ENCODE results near the gene NUDT14. TPM values are rescaled to one million over a fixed set of nuclear protein-coding genes. Genes with fewer than 3 reads are reported as not detected.

NUDT14 gene
- total RNA-seq, 3 donors from 2014 or later, result 5.2 to 7.0 (median 5.7) TPM

DNA sequence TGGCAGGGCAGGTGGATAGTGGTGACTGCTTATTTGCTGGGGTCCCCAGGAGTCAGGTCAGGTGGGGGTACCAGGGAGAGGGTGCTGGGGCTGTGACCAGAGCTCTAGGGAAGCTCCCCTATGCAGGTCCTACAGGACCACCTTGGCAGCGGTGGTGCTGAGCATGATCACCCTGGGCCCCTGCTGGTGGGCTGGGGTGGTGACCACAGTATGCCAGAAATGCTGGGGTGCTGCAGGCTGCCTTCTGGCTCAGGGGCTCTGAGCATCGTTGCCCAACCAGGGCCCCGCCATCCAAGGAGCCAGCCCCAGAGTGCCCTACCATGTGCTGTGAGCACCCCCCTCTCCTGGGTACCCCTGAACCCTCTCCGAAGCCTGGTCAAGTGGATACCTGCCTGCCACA lies 17.5 kb upstream of the NUDT14 start:
- no peak for DNase-seq
- H3K4me1 Mint-ChIP-seq (ENCODE audit: low read depth), result peaks cover 24% of the 10 kb centered on the region
- ATAC-seq, result no peak
- no peaks in the 10 kb centered on the region for H3K36me3 Mint-ChIP-seq (ENCODE audit: insufficient read depth)
- H3K4me3 Mint-ChIP-seq, result no peak overlapping the region
- peaks cover 49% of the 10 kb centered on the region for H3K27me3 Mint-ChIP-seq (ENCODE audit: low read depth)
- H3K9me3 Mint-ChIP-seq, result no peaks in the 10 kb centered on the region

DNA sequence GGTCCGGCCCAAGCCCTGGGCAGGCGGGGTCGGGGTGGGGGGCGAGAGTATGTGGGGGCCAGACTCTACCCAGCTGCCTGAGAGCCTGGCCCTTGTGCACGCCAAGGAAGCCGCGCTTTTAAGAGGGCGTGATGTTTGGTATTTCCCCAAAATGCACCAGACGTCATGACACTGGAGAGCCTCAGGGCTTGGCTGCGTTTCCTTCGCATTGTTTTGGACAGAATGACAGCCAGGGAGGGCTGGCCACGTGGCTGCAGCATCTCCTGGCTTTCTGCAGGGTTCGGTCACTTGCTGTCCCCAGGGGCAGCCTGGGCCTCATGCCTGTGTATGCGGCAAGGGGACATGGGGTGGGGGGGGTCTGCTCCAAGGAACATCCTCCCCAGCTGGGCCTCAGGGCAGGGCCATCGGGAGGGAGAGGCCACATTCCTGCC lies 16.1 kb upstream of the NUDT14 start:
- H3K27me3 Mint-ChIP-seq (ENCODE audit: low read depth), result peaks cover 51% of the 10 kb centered on the region
- H3K36me3 Mint-ChIP-seq (ENCODE audit: insufficient read depth), result no peaks in the 10 kb centered on the region
- DNase-seq (no peak), ATAC-seq (peak in 1 of 2 donors; percentile 20)
- no peak overlapping the region for H3K4me3 Mint-ChIP-seq
- H3K4me1 Mint-ChIP-seq (ENCODE audit: low read depth), result peaks cover 27% of the 10 kb centered on the region
- H3K9me3 Mint-ChIP-seq, result no peaks in the 10 kb centered on the region

DNA sequence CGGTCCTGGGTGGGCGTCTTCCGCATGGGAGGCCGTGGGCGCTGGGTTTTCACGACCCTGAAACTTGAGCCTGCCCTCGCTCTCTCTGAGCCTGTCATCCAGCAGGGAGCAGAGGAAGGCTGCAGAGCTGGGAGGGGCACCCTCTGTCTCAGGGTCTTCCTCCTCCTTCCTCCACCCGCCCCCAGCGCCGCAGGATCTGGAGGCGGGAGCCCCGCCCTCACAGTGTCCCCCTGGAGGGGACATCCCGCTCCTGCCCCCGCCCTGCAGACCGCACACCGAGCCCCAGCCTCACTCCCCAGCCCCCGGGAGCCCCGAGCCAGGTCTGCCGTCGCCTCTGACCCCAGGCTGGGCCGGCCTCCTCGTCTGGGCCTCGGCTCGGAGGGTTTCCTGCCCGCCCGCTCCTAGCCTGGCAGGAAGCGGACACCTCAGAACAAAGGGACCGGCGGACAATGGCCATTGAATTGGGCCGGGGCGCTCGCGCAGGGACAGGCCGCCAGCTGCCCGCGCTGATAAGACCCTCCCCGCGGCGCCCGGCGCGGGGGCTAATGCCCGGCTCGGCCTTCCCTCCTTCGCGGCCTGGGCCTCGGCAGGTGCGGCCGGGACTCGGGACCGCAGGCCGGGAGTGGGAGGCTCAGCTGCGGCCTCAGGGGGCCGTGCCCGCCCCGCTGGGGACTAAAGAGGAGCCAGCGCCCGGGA lies 15.3 kb upstream of the NUDT14 start:
- Mint-ChIP-seq H3K4me1 (ENCODE audit: low read depth) (peaks cover 22% of the 10 kb centered on the region), H3K4me3 (no peak overlapping the region), H3K36me3 (ENCODE audit: insufficient read depth) (no peaks in the 10 kb centered on the region), H3K9me3 (no peaks in the 10 kb centered on the region), H3K27me3 (ENCODE audit: low read depth) (peaks cover 49% of the 10 kb centered on the region)
- ATAC-seq (no peak), DNase-seq (no peak)

DNA sequence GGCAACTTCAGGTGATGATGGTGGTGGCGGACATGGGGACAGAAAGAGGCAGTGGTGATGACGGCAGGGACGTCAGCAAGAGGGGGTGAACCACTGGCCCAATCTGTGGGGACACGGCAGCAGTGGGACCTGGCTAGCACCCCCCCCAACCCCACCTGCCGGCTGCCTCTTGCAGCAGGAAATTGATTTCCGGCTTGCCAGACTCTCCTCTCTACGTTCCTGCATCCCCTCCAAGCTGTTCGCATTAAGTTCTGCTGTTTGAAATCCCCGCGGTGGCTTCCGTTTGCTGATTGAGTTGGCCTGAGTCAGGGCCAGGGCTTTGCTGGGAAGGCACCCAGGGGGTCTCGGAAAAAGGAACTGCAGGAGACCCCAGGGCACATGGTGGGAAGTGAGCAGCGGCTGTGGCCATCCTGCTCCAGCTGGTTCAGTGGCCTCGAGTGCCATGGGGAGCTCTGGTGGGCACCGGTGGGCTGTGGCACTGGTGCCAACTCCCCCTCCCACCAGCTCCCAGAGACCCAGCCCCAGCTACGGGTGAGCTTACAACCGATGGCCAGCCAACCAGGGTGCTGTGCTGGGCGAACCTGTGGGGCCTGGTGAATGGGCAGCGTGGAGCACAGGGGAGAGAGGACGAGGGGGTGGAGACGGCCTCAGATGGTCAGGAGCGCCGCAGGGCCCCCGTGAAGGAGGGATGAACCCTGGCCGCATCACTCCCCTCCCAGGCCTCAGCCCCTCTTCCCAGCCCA lies 14.6 kb upstream of the NUDT14 start:
- H3K4me3 Mint-ChIP-seq, result no peak overlapping the region
- H3K4me1 Mint-ChIP-seq (ENCODE audit: low read depth), result peaks cover 22% of the 10 kb centered on the region
- H3K36me3 Mint-ChIP-seq (ENCODE audit: insufficient read depth), result no peaks in the 10 kb centered on the region
- peaks cover 49% of the 10 kb centered on the region for H3K27me3 Mint-ChIP-seq (ENCODE audit: low read depth)
- ATAC-seq, result no peak
- H3K9me3 Mint-ChIP-seq, result no peaks in the 10 kb centered on the region
- DNase-seq, result no peak

DNA sequence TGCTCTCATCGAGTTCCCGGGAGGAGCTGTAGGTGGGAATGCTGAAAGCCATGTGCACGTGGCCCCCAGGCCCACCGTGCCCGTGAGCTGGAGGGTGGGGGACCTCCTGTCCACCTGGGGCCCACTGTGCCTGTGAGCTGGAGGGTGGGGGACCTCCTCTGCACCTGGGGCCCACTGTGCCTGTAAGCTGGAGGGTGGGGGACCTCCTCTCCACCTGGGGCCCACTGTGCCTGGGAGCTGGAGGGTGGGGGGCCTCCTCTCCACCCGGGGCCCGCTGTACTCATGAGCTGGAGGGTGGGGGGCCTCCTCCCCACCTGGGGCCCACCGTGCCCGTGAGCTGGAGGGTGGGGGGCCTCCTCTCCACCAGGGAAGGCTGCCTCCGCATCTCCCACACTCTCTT lies 13.9 kb upstream of the NUDT14 start:
- Mint-ChIP-seq H3K9me3 (no peaks in the 10 kb centered on the region), H3K4me1 (ENCODE audit: low read depth) (peaks cover 22% of the 10 kb centered on the region), H3K36me3 (ENCODE audit: insufficient read depth) (no peaks in the 10 kb centered on the region), H3K27me3 (ENCODE audit: low read depth) (peaks cover 42% of the 10 kb centered on the region), H3K4me3 (no peak overlapping the region)
- DNase-seq (no peak), ATAC-seq (no peak)

DNA sequence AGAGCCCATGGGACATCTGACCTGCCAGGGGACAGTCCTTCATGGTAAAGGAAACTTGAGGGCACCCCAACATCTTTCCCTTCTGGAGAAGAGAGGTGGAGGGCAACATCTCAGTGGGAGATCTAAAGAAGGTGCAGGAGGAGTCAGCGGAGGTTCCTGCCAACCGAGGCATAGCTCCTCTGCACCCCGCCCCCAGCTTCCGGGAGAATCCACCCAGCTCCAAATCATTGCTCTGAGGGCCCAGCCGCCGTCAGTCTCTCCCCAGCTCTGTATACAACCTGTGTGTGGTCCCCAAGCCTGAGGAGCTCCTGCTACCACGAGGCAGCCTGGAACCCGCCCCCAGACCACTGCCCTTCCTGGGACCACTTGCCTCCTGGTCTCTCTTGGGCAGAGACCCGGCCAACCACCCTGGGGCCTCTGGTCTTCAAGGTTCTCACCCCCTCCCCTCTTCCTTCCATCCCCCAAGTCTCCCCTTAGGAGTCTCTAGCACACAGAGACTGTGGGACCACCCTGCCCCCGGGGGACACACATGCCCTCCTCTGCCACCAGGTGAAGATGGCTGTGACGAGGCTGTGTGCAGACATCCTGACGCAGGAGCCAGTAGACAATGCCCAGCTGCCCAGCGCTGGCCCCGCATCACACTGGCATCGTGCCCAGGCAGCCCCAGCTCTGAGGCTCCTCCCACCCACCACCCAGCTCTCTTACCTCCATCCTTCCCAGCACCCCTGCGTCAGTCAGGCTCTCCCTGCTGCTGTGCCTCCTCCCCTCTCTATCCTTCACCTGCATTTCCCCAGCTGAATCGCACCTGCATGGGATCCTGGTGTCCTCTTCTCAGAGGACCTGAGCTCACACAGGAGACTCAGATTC lies 13.0 kb upstream of the NUDT14 start:
- Mint-ChIP-seq H3K9me3 (no peaks in the 10 kb centered on the region), H3K4me3 (peak overlapping the region; percentile 48), H3K27me3 (ENCODE audit: low read depth) (peaks cover 38% of the 10 kb centered on the region), H3K4me1 (ENCODE audit: low read depth) (peaks cover 22% of the 10 kb centered on the region), H3K36me3 (ENCODE audit: insufficient read depth) (no peaks in the 10 kb centered on the region)
- DNase-seq (no peak), ATAC-seq (peak; percentile 29 to 41)

DNA sequence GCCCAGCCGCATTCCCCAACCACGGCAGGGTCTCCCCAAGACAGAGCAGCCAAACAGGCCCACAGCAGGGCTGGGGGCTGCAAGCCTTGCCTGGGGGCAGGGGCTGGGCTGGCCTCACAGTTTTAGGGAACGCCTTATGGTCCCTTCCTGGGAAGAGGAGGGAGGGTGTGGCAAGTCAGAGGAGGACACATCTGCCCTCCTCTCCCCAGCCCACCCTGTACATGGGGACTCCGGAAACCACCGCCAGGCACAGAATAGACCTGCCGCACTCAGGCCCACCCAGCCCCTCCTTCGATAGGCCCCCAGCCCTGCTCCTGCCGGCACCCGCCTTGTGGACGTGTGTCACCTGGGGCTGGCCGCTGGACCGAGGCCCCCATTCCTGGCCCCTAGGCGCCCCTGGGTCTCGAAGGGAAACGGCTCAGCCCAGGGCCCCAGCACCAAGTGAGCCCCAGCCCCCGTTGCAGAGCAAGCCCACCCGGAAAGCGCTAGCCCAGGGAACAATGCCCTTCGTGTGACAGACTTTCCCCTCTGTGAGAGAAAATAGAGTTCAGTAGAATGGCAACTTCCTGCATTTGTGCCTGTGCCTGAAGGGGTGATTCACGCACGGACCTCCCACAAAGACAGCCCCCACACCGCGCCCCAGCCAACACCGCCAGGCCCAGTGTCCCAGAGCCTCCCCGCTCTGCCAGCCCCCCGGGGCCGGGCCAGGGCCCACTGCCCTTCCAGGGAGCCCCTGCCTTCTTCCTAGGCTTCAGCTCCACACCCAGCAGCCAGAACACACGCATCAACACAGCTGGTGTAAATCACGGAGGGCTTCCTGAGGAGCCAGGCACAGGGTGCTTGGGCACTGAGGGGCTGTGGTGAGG lies 12.0 kb upstream of the NUDT14 start:
- DNase-seq (no peak), ATAC-seq (peak; percentile 68 to 71)
- Mint-ChIP-seq H3K36me3 (ENCODE audit: insufficient read depth) (no peaks in the 10 kb centered on the region), H3K4me3 (peak overlapping the region; percentile 33), H3K27me3 (ENCODE audit: low read depth) (peaks cover 34% of the 10 kb centered on the region), H3K9me3 (no peaks in the 10 kb centered on the region), H3K4me1 (ENCODE audit: low read depth) (peaks cover 22% of the 10 kb centered on the region)

DNA sequence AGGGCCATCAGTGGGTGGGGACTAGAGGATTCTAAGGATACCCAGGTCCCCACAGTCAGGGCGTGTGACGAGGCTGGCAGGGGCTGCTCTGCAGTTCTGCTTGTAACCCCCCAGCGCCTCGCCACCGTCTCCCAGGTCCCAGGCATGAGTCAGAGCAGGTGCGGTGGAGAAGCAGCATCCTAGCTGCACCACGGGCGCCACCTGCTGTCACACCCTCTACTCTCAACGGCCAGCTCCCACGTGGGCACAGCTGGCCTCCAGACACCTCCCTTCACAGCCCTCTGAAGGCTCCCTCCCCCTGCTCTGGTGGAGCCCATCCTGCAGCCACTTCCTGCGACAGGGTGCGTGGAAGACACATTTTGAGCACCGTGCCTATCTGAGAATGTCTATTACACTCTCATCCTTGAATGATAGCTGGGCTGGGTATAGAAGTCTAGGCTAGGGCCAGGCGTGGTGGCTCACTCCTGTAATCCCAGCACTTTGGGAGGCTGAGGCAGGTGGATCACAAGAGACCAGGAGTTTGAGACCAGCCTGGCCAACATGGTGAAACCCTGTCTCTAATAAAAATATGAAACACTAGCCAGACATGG lies 6.9 kb upstream of the NUDT14 start:
- DNase-seq (no peak), ATAC-seq (no peak)
- no peaks in the 10 kb centered on the region for H3K9me3 Mint-ChIP-seq
- no peaks in the 10 kb centered on the region for H3K36me3 Mint-ChIP-seq (ENCODE audit: insufficient read depth)
- no peak overlapping the region for H3K4me3 Mint-ChIP-seq
- no peaks in the 10 kb centered on the region for H3K4me1 Mint-ChIP-seq (ENCODE audit: low read depth)
- peaks cover 13% of the 10 kb centered on the region for H3K27me3 Mint-ChIP-seq (ENCODE audit: low read depth)

DNA sequence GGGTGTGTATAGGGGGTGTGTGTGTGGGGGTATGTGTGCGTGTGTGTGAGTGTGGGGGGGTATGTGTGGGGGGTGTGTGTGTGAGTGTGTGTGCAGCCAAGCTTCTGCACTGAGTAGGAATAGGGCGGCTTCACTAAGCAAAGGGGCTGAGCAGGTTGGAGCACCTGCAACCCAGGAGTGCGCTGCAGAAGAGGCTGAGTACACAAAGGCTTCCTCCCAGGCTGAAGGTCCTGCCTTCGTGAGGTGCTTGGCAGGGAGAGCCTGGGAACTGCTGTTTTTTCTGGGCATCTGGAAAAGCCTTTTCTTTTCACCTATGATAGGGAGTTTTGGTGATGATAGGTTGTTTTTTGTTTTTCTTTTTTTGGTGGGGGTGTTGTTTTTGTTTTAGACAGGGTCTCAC lies 6.0 kb upstream of the NUDT14 start:
- Mint-ChIP-seq H3K4me1 (ENCODE audit: low read depth) (peaks cover 4% of the 10 kb centered on the region), H3K36me3 (ENCODE audit: insufficient read depth) (no peaks in the 10 kb centered on the region)

DNA sequence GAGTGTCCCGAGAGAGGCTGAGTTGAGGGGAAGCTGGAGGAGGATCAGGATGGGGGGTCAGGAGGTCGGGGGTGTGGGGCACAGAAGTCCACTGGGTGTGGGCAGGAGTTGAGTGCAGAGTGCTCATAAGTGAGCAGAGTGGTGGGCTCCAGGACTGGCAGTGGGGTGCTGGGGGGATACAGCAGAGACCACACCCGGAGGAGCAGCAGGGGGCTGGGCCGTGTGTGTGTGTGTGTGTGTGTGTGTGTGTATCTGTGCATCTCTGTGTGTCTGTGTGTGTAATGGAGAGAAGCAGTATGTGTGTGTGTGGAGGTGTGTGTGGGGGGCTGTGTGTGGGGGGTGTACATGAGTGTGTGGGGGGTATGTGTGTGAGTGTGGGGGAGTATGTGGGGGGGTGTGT lies 4.9 kb upstream of the NUDT14 start:
- Mint-ChIP-seq H3K9me3 (no peaks in the 10 kb centered on the region), H3K4me1 (ENCODE audit: low read depth) (peaks cover 5% of the 10 kb centered on the region), H3K36me3 (ENCODE audit: insufficient read depth) (no peaks in the 10 kb centered on the region), H3K4me3 (no peak overlapping the region), H3K27me3 (ENCODE audit: low read depth) (peaks cover 13% of the 10 kb centered on the region)
- ATAC-seq, result no peak
- no peak for DNase-seq

More for the DNA sequence above, 6.0 kb upstream of the NUDT14 start:
- Mint-ChIP-seq H3K9me3 (no peaks in the 10 kb centered on the region), H3K4me3 (no peak overlapping the region), H3K27me3 (ENCODE audit: low read depth) (peaks cover 13% of the 10 kb centered on the region)
- ATAC-seq (no peak), DNase-seq (no peak)

DNA sequence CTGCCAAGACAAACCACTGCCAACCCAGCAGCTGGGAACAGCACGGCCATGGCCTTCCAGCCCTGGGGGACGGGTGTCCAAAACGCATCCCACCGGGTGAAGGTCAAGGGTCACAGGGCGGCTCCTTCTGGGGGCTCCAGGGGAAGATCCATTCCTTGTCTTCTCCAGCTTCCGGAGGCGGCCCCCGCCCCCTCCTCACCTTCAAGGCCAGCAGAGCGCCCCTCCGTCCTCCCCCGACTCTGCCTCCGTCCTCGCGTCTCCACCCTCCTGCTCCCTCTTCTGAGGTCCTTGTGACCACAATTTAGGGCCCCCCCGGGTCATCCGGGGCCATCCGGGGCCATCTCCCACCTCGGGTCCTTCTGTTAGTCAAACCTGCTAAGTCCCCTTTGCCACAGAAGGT lies 3.9 kb upstream of the NUDT14 start:
- no peak overlapping the region for H3K4me3 Mint-ChIP-seq

DNA sequence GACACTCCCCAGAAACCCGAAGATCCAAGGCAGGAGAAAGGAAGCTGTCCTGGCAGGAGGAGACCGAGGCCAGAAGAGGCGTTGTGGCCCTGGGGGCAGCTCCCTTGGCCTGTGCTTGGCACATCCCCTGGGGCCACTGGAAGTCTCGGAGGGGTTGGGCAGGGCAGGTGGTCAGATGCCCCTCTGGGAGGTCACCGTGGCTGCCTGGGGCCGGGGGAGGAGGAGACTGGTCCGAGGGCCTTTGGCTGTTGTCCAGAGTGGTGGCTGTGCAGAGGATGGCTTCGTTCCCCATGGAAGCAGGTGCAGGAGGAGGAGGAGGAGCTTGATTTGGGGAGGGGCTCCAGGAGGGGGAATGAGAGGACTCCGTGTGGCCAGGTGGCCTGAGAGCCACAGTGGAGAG lies 3.3 kb upstream of the NUDT14 start:
- H3K36me3 Mint-ChIP-seq (ENCODE audit: insufficient read depth), result no peaks in the 10 kb centered on the region
- no peaks in the 10 kb centered on the region for H3K9me3 Mint-ChIP-seq
- peaks cover 9% of the 10 kb centered on the region for H3K27me3 Mint-ChIP-seq (ENCODE audit: low read depth)
- DNase-seq (no peak), ATAC-seq (no peak)
- H3K4me3 Mint-ChIP-seq, result no peak overlapping the region
- peaks cover 13% of the 10 kb centered on the region for H3K4me1 Mint-ChIP-seq (ENCODE audit: low read depth)

More for the DNA sequence above, 3.9 kb upstream of the NUDT14 start:
- ATAC-seq, result no peak
- no peaks in the 10 kb centered on the region for H3K36me3 Mint-ChIP-seq (ENCODE audit: insufficient read depth)
- no peaks in the 10 kb centered on the region for H3K9me3 Mint-ChIP-seq
- no peak for DNase-seq
- H3K27me3 Mint-ChIP-seq (ENCODE audit: low read depth), result peaks cover 12% of the 10 kb centered on the region
- peaks cover 11% of the 10 kb centered on the region for H3K4me1 Mint-ChIP-seq (ENCODE audit: low read depth)

DNA sequence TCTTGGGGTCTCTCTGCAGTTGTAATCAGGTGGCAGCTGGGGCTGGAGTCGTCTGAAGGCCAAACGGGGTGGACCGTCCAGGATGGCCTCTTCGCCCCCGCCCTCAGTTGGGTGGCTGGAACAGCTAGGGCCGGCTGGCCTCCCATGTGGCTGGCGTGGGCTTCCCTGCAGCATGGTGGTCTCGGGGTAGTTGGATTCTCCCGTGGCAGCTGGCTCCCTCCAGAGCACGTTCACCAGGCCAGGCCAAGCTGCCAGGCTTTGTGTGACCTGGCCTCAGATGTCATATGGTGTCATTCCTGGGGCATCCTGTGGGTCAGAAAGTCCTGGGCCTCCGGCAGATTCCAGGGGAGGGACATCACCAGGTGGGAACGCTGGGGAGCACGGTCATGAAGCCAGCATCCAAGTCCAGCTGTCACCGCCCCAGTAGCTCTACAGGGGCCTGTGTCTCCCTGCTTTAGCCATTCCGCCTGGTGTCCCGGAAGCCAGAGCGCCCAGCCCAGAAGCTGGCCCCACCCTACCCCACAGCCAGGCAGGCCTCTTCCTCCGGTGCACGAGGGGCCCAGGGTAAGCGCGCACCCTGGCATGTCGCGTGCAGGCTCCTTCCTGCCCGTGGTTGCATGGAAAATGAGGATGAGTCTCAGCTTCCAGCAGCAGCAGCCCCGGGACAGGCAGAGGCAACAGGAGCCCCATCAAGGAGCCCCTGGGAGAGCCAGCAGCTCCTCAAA lies 1.3 kb upstream of the NUDT14 start:
- peak overlapping the region; percentile 72 for H3K4me3 Mint-ChIP-seq
- no peaks in the 10 kb centered on the region for H3K36me3 Mint-ChIP-seq (ENCODE audit: insufficient read depth)
- H3K4me1 Mint-ChIP-seq (ENCODE audit: low read depth), result peaks cover 13% of the 10 kb centered on the region
- ATAC-seq, result no peak
- H3K27me3 Mint-ChIP-seq (ENCODE audit: low read depth), result no peaks in the 10 kb centered on the region
- no peaks in the 10 kb centered on the region for H3K9me3 Mint-ChIP-seq
- no peak for DNase-seq

Measured in activated T-cell treated with anti-CD3 and anti-CD28 coated beads, Interleukin-2, amount 50 U/mL, for 4 hours (primary cell).